ENCODE results near the gene ACSL6. TPM values are rescaled to one million over a fixed set of nuclear protein-coding genes. Genes with fewer than 3 reads are reported as not detected.

ACSL6 gene
- total RNA-seq, 4 donors from 2014 or later, result 0.17 to 0.82 TPM; not detected in 2

GRCh38 chr5:132052520-132052919 is 41.1 kb upstream of the ACSL6 start:
- no peak for TF ChIP-seq CTCF (IDR thresholded peaks at IDR 0.05; ENCODE audit: low read depth)

GRCh38 chr5:132050661-132051552 is 39.4 kb upstream of the ACSL6 start:
- TF ChIP-seq CTCF (IDR thresholded peaks at IDR 0.05; ENCODE audit: low read depth), result no peak

- TF ChIP-seq CTCF (IDR thresholded peaks at IDR 0.05; ENCODE audit: low read depth), result no peak
Measured at GRCh38 chr5:132050136-132050535, 38.7 kb upstream of the ACSL6 start.

GRCh38 chr5:132049559-132049958 is 38.1 kb upstream of the ACSL6 start:
- no peak for TF ChIP-seq CTCF (IDR thresholded peaks at IDR 0.05; ENCODE audit: low read depth)

GRCh38 chr5:132049093-132049492 is 37.6 kb upstream of the ACSL6 start:
- no peak for TF ChIP-seq CTCF (IDR thresholded peaks at IDR 0.05; ENCODE audit: low read depth)

- TF ChIP-seq CTCF (IDR thresholded peaks at IDR 0.05; ENCODE audit: low read depth), result no peak
Measured at GRCh38 chr5:132046880-132047299, 35.4 kb upstream of the ACSL6 start.

- TF ChIP-seq CTCF (IDR thresholded peaks at IDR 0.05; ENCODE audit: low read depth), result no peak
Measured at GRCh38 chr5:132044207-132044606, 32.7 kb upstream of the ACSL6 start.

Data from subcutaneous adipose tissue (tissue), 4 donors.